GM13976 (cell line): Measurements from ENCODE around the gene SLC25A34.
"Not testable (repeated sequence)": the region's sequence is repeated elsewhere in the genome, so short reads cannot be mapped to it uniquely, and the experiment has no call there.

Source experiments
- DNase-seq: peaks from one replicate; pipeline ENCODE4 v3.0.0; 2012; ENCODE audit warnings: low spot score
- CTCF ChIP-seq: IDR thresholded peaks from 2 replicates; pipeline ENCODE4 v1.5.1; 2012; ENCODE audit warnings: borderline replicate concordance, mild to moderate bottlenecking; ENCODE audit not compliant: insufficient read depth; ENCODE audit errors: extremely low read depth, missing control alignments, control extremely low read depth
- in situ Hi-C: fragments of 300-500 bp; cut with MboI; formaldehyde crosslinking; loops from one replicate; pipeline ENCODE4 v1.12.0; 2022; ENCODE audit warnings: low sequenced_read_pairs, mixed read lengths, inconsistent platforms; ENCODE audit not compliant: unreplicated experiment

The SLC25A34 gene

GRCh38 chr1:15696956-15697521 is 39.0 kb upstream of the SLC25A34 start:
- peak; percentile 84 for DNase-seq
- in situ Hi-C loops = no loop called here
- no peak for TF ChIP-seq CTCF

- no peak for DNase-seq
- in situ Hi-C loops = no loop called here
- TF ChIP-seq CTCF = no peak
Observed at GRCh38 chr1:15698201-15698600, 37.9 kb upstream of the SLC25A34 start.

GRCh38 chr1:15699321-15699720 is 36.7 kb upstream of the SLC25A34 start:
- DNase-seq, in situ Hi-C loops: not testable (repeated sequence)

- no peak for TF ChIP-seq CTCF
- in situ Hi-C loops = no loop called here
- no peak for DNase-seq
Observed at GRCh38 chr1:15700508-15700907, 35.5 kb upstream of the SLC25A34 start.

GRCh38 chr1:15701784-15702183 is 34.3 kb upstream of the SLC25A34 start:
- in situ Hi-C loops = no loop called here
- no peak for TF ChIP-seq CTCF
- DNase-seq = no peak

GRCh38 chr1:15702722-15703550 is 33.1 kb upstream of the SLC25A34 start:
- no peak for DNase-seq
- in situ Hi-C loops = no loop called here
- no peak for TF ChIP-seq CTCF

- in situ Hi-C loops = no loop called here
- no peak for DNase-seq
- TF ChIP-seq CTCF = no peak
Observed at GRCh38 chr1:15703562-15703961, 32.5 kb upstream of the SLC25A34 start.
